Neural crest cell (in vitro differentiated cells): Measurements from ENCODE around the gene PANK1. TPM values are rescaled to one million over a fixed set of nuclear protein-coding genes. Genes with fewer than 3 reads are reported as not detected.

Experiments used
- DNase-seq: peaks from one replicate; pipeline ENCODE4 v3.0.0; 2021; ENCODE audit warnings: low read depth, mixed read lengths, low spot score
- H3K27ac Mint-ChIP-seq: one replicate; pipeline ENCODE4 v1.8.0; 2021; ENCODE audit warnings: mild to moderate bottlenecking, mixed read lengths; ENCODE audit not compliant: unreplicated experiment
- H3K27me3 Mint-ChIP-seq: 2 replicates; pipeline ENCODE4 v1.8.0; 2021; ENCODE audit warnings: low read depth, mild to moderate bottlenecking, mixed read lengths
- H3K36me3 Mint-ChIP-seq: 2 replicates; pipeline ENCODE4 v1.8.0; 2021; ENCODE audit warnings: low read depth, mild to moderate bottlenecking, mixed read lengths
- H3K4me1 Mint-ChIP-seq: 2 replicates; pipeline ENCODE4 v1.8.0; 2021; ENCODE audit warnings: mixed read lengths
- H3K4me3 Mint-ChIP-seq: one replicate; pipeline ENCODE4 v1.8.0; 2021; ENCODE audit warnings: mild to moderate bottlenecking, mixed read lengths
- H3K9me3 Mint-ChIP-seq: 2 replicates; pipeline ENCODE4 v1.8.0; 2021; ENCODE audit warnings: mixed read lengths
- total RNA-seq: library from RNA; stranded (reverse); gene quantifications from 2 replicates; pipeline ENCODE4 v1.2.1, GENCODE V29; 2021
- TF ChIP-seq, protein P1 (sequence below): fragments of 200-600 bp; sonication (generic); conservative IDR thresholded peaks from 2 replicates; pipeline ENCODE4 v1.5.0; 2021; ENCODE audit warnings: antibody characterized with exemption, mild to moderate bottlenecking

PANK1 gene
- total RNA-seq, 1 donor from 2014 or later = 46.9 TPM

GRCh38 chr10:89652806-89653370 lies 7.8 kb upstream of the PANK1 start:
- TF ChIP-seq, protein P1, sequence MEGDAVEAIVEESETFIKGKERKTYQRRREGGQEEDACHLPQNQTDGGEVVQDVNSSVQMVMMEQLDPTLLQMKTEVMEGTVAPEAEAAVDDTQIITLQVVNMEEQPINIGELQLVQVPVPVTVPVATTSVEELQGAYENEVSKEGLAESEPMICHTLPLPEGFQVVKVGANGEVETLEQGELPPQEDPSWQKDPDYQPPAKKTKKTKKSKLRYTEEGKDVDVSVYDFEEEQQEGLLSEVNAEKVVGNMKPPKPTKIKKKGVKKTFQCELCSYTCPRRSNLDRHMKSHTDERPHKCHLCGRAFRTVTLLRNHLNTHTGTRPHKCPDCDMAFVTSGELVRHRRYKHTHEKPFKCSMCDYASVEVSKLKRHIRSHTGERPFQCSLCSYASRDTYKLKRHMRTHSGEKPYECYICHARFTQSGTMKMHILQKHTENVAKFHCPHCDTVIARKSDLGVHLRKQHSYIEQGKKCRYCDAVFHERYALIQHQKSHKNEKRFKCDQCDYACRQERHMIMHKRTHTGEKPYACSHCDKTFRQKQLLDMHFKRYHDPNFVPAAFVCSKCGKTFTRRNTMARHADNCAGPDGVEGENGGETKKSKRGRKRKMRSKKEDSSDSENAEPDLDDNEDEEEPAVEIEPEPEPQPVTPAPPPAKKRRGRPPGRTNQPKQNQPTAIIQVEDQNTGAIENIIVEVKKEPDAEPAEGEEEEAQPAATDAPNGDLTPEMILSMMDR = no peak
- Mint-ChIP-seq H3K4me1 (no peaks in the 10 kb centered on the region), H3K4me3 (no peak overlapping the region), H3K27me3 (no peaks in the 10 kb centered on the region), H3K9me3 (peaks cover 7% of the 10 kb centered on the region), H3K27ac (no peak overlapping the region), H3K36me3 (no peaks in the 10 kb centered on the region)
- no peak for DNase-seq

GRCh38 chr10:89651916-89652573 lies 7.0 kb upstream of the PANK1 start:
- TF ChIP-seq, protein P1 = no peak
- H3K9me3 Mint-ChIP-seq = peaks cover 7% of the 10 kb centered on the region
- no peaks in the 10 kb centered on the region for H3K4me1 Mint-ChIP-seq
- no peaks in the 10 kb centered on the region for H3K27me3 Mint-ChIP-seq
- no peak overlapping the region for H3K27ac Mint-ChIP-seq
- DNase-seq = no peak
- no peaks in the 10 kb centered on the region for H3K36me3 Mint-ChIP-seq
- H3K4me3 Mint-ChIP-seq = no peak overlapping the region

DNA sequence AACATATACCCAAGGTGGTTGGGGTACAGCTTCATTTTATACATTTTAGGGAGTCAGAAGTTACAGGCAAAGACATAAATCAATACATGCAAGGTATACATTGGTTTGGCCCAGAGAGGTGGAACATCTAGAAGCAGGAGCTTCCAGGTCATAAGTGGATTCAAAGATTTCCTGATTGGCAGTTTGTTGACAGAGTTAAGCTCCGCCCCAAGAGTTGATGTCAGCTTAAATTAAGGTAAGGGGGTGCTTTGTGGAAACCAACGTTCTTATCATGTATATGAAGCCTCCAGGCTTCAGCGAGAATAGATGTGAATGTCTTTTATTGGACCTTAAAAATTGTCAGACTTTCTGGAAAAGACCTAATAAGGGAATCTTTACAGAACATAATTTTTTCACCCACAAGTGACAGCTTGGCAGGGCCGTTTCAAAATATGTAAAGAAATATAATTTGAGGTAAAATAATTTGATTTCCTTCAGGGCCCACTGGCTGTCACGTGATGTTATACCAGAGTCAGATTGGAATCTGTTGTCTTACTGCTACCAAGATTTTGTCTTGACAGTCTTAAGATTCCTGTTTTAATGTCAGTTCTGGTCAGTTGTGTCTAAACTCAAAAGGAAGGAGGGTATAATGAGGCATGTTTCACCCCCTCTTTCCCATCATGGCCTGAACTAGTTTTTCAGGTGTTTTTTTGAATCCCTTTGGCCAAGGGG lies 6.3 kb upstream of the PANK1 start:
- Mint-ChIP-seq H3K36me3 (no peaks in the 10 kb centered on the region), H3K4me1 (peaks cover 6% of the 10 kb centered on the region), H3K9me3 (peaks cover 7% of the 10 kb centered on the region), H3K27me3 (no peaks in the 10 kb centered on the region), H3K27ac (no peak overlapping the region), H3K4me3 (no peak overlapping the region)
- TF ChIP-seq, protein P1 = no peak
- no peak for DNase-seq

GRCh38 chr10:89649051-89649450 lies 4.0 kb upstream of the PANK1 start:
- H3K9me3 Mint-ChIP-seq = peaks cover 2% of the 10 kb centered on the region
- H3K4me3 Mint-ChIP-seq = no peak overlapping the region
- H3K4me1 Mint-ChIP-seq = peaks cover 19% of the 10 kb centered on the region
- TF ChIP-seq, protein P1 = no peak
- no peaks in the 10 kb centered on the region for H3K36me3 Mint-ChIP-seq
- no peaks in the 10 kb centered on the region for H3K27me3 Mint-ChIP-seq
- H3K27ac Mint-ChIP-seq = no peak overlapping the region
- DNase-seq = no peak

DNA sequence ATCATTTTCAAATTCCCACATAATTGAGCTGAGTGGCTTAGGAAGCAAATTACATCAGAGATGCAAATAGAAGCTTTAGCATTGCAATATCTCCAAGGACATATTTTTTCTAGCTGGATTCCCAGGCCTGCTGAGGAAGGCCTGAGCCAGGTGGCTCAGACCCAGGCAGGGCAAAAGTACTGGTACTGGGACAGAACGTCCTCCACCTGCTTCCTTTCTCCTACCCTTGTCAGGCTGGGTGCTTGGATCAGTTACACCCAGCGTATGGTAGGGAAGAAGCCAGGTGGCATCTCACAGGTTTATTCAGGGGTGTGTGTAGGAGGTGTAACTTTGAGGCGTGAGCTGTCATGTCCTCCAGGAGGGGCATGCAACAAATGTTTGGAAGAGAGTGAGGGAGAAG lies 3.0 kb upstream of the PANK1 start:
- Mint-ChIP-seq H3K27ac (no peak overlapping the region), H3K27me3 (no peaks in the 10 kb centered on the region), H3K36me3 (no peaks in the 10 kb centered on the region), H3K4me3 (no peak overlapping the region), H3K4me1 (peaks cover 21% of the 10 kb centered on the region), H3K9me3 (peaks cover 2% of the 10 kb centered on the region)
- DNase-seq = no peak
- TF ChIP-seq, protein P1 = no peak
